ENCODE results near the gene ZMIZ1. TPM values are rescaled to one million over a fixed set of nuclear protein-coding genes. Genes with fewer than 3 reads are reported as not detected.

ZMIZ1 gene
- total RNA-seq, 6 donors from 2014 or later = 51.0 to 99.2 (median 91.8) TPM

DNA sequence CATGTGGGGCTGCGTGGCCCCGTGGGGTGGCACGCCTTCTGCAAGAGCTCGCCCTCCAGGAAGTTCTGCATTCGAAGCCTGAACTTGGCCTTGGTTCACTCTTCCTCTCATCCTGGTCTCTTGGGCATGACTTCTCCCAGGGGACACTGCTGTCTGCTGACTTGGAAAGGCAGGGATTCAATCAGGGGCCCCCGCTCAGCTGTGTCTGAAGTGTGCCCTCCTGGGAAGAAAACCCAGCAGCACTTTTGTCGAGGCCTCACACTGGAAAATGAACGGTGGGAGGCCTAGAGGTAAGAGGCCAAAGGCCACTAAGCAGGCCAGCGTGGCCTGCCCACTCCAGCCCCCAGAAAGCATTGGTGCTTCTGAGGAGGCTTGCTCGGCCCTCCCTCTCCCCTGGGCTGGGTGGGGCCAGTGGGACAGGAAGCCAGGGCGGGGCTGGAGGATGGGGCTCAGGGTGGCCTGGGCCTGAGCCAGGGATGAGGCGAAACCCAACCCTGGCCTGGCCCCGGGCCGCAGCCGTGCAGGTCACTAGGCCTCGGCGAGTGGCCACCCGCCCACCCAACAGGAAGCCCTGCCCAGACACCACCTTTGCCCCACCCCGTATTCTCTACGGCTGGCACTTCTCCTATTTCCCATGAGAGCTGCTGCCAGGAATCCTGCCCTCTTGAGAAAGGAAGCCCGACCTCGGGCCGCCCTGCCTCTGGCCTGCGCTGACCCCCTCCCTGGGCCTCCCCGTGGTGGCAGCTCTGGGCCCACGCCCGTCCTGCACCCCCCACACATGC lies 81.1 kb downstream of the ZMIZ1 start:
- peak; percentile 68 to 86 for ATAC-seq (ENCODE audit: low FRiP score in 2 of 2)
- Histone ChIP-seq H3K4me1 (peaks cover 87 to 100% (median 94%) of the 10 kb centered on the region in 4 donors), H3K27ac (peak overlapping the region; percentile 92 to 96 (median 94)), H3K36me3 (no peaks in the 10 kb centered on the region), H3K9me3 (no peaks in the 10 kb centered on the region), H3K27me3 (no peaks in the 10 kb centered on the region), H3K4me3 (no peak overlapping the region)
- WGBS, 2 donors = 15 to 33% methylated on average over 10 to 23 of the region's 27 CpGs
- TF ChIP-seq POLR2A (IDR thresholded peaks at IDR 0.05) (peak in 2 of 4 donors; percentile 30 to 70), POLR2AphosphoS5 (IDR thresholded peaks at IDR 0.05) (peak; percentile 86), EP300 (IDR thresholded peaks at IDR 0.05) (peak in 3 of 4 donors; percentile 36 to 91 (median 89)), CTCF (IDR thresholded peaks at IDR 0.05) (peak in 1 of 6 experiments; percentile 11)
- peak; percentile 91 to 93 for DNase-seq

DNA sequence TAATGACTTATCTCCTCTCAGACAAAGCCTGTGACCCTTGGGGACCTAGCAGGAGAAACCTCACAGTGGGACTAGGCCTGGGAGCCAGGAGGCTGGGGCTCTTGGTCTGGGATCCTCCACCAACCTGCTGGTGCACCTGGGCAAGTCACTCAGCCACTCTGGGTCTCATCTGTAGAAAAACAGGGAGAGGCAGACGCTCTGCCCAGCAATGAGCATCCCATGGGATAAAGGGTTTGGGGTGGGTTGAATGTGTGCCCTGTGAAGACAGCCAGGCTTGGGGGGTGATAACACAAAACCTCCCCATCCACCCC lies 81.6 kb downstream of the ZMIZ1 start:
- Histone ChIP-seq H3K27me3 (no peaks in the 10 kb centered on the region), H3K36me3 (no peaks in the 10 kb centered on the region), H3K4me1 (peaks cover 87 to 100% (median 94%) of the 10 kb centered on the region in 4 donors), H3K27ac (peak overlapping the region; percentile 92 to 96 (median 94)), H3K9me3 (no peaks in the 10 kb centered on the region), H3K4me3 (no peak overlapping the region)
- ATAC-seq (ENCODE audit: low FRiP score in 2 of 2) (no peak), DNase-seq (no peak)
- WGBS, 2 donors = 67 to 69% methylated on average over 1 of the region's 1 CpG
- no peak for TF ChIP-seq EP300 (IDR thresholded peaks at IDR 0.05)
- TF ChIP-seq POLR2AphosphoS5 (IDR thresholded peaks at IDR 0.05) = no peak
- TF ChIP-seq POLR2A (IDR thresholded peaks at IDR 0.05) = peak in 1 of 4 donors; percentile 26
- TF ChIP-seq CTCF (IDR thresholded peaks at IDR 0.05) = no peak

GRCh38 chr10:79152423-79152817 lies 83.7 kb downstream of the ZMIZ1 start:
- H3K36me3 ChIP-seq = no peaks in the 10 kb centered on the region
- DNase-seq (no peak), ATAC-seq (ENCODE audit: low FRiP score in 2 of 2) (peak in 1 of 2 donors; percentile 46)
- WGBS, 2 donors = 81 to 84% methylated on average over 7 of the region's 7 CpGs
- no peak overlapping the region for H3K4me3 ChIP-seq
- H3K4me1 ChIP-seq = peaks cover 87 to 100% (median 93%) of the 10 kb centered on the region in 4 donors
- no peaks in the 10 kb centered on the region for H3K27me3 ChIP-seq
- TF ChIP-seq CTCF (IDR thresholded peaks at IDR 0.05) (no peak), EP300 (IDR thresholded peaks at IDR 0.05) (no peak), POLR2A (IDR thresholded peaks at IDR 0.05) (no peak), POLR2AphosphoS5 (IDR thresholded peaks at IDR 0.05) (no peak)
- peak overlapping the region; percentile 92 to 96 (median 94) for H3K27ac ChIP-seq
- no peaks in the 10 kb centered on the region for H3K9me3 ChIP-seq

DNA sequence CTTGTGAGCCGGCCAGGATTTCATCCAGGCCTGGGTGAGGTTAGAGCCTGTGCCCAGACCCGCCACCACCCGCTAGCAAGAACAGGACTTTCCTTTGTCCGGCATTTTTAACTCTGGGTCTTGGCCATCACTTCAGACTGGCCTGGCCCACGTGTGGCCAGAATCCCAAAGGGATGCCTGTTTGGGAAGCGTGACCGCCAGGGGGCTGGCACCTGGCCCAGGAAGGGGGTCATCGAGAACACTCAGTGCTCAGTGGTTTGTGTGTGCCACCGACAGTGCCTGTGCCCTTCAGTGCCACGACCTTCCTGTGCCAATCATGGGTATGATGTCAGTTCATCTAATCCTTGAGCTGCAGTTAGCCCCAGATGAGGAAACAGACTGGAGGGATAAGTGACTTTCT lies 85.0 kb downstream of the ZMIZ1 start:
- Histone ChIP-seq H3K27me3 (no peaks in the 10 kb centered on the region), H3K9me3 (no peaks in the 10 kb centered on the region), H3K4me1 (peaks cover 87 to 100% (median 93%) of the 10 kb centered on the region in 4 donors), H3K4me3 (no peak overlapping the region), H3K36me3 (no peaks in the 10 kb centered on the region), H3K27ac (peak overlapping the region; percentile 92 to 96 (median 94))
- peak in 1 of 4 donors; percentile 16 for TF ChIP-seq EP300 (IDR thresholded peaks at IDR 0.05)
- no peak for TF ChIP-seq POLR2A (IDR thresholded peaks at IDR 0.05)
- TF ChIP-seq POLR2AphosphoS5 (IDR thresholded peaks at IDR 0.05) = no peak
- no peak for TF ChIP-seq CTCF (IDR thresholded peaks at IDR 0.05)
- no peak for DNase-seq
- 77 to 80% methylated on average over 9 to 10 of the region's 10 CpGs for WGBS, 2 donors
- no peak for ATAC-seq (ENCODE audit: low FRiP score in 2 of 2)
